H1 (cell line): Measurements from ENCODE around the gene PPARD.
"Not testable (repeated sequence)": the region's sequence is repeated elsewhere in the genome, so short reads cannot be mapped to it uniquely, and the experiment has no call there.

Source experiments
- CHD1 ChIP-seq: IDR thresholded peaks from 2 replicates; pipeline ENCODE4 v1.6.1; 2012; ENCODE audit warnings: low read depth, low read length, improper control_type of control experiment
- CHD2 ChIP-seq: IDR thresholded peaks from 2 replicates; pipeline ENCODE4 v1.6.1; 2012; ENCODE audit warnings: low read length, improper control_type of control experiment
- EP300 ChIP-seq, 2 experiments: IDR thresholded peaks; 1 replicate in 1 of 2; 2 replicates in 1 of 2; pipeline ENCODE4 v1.6.1; 2011 to 2012; ENCODE audit warnings: low read depth in 2 of 2, low read length in 2 of 2, mild to moderate bottlenecking in 2 of 2, borderline replicate concordance in 1 of 2, inconsistent platforms in 1 of 2, moderate library complexity in 1 of 2
- KDM1A ChIP-seq: fragments of 200-600, 300-600 bp; sonication (generic); IDR thresholded peaks from 2 replicates; pipeline ENCODE4 v1.7.1; 2016; ENCODE audit warnings: mild to moderate bottlenecking, low read length, borderline replicate concordance
- POLR2A ChIP-seq, 2 experiments: IDR thresholded peaks; 1 replicate in 1 of 2; 2 replicates in 1 of 2; pipeline ENCODE4 v1.6.1; 2011; ENCODE audit warnings: low read depth in 2 of 2, low read length in 2 of 2, mild to moderate bottlenecking in 2 of 2; ENCODE audit errors: control extremely low read depth in 1 of 2
- TAF1 ChIP-seq: IDR thresholded peaks from 2 replicates; pipeline ENCODE4 v1.6.1; 2011; ENCODE audit warnings: mild to moderate bottlenecking, low read depth, low read length
- TBP ChIP-seq: IDR thresholded peaks from 2 replicates; pipeline ENCODE4 v1.6.1; 2011; ENCODE audit warnings: low read depth, low read length, improper control_type of control experiment
- YY1 ChIP-seq: IDR thresholded peaks from 2 replicates; pipeline ENCODE4 v1.6.1; 2011; ENCODE audit warnings: low read depth, mild to moderate bottlenecking, low read length
- TF ChIP-seq, protein P1 (sequence below), 3 experiments: IDR thresholded peaks; 1 replicate in 2 of 3; 2 replicates in 1 of 3; pipeline versions ENCODE4 v1.5.1 to v1.6.1; 2011; ENCODE audit warnings: low read length in 3 of 3, mild to moderate bottlenecking in 3 of 3, inconsistent platforms in 2 of 3, low read depth in 1 of 3, moderate library complexity in 1 of 3; ENCODE audit not compliant: insufficient read depth in 1 of 3; ENCODE audit errors: control extremely low read depth in 1 of 3
- TF ChIP-seq, protein P2 (sequence below): IDR thresholded peaks from 2 replicates; pipeline ENCODE4 v1.6.1; 2011; ENCODE audit warnings: low read length, improper control_type of control experiment

DNA sequence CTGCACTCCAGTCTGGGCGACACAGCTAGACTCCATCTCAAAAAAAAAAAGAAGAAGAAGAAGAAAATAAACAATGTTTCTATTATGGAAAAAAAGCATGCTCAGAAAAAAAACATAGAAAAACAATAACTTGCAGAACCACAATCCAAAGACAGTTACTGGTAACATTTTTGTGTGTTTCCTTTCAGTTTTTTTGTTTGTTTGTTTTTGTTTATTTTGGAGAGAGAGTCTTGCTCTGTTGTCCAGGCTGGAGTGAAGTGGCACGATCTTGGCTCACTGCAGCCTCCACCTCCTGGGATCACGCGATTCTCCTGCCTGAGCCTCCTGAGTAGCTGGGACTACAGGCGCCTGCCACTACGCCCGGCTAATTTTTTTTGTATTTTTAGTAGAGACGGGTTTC, 13.4 kb upstream of the PPARD start:
- TF ChIP-seq, protein P1, sequence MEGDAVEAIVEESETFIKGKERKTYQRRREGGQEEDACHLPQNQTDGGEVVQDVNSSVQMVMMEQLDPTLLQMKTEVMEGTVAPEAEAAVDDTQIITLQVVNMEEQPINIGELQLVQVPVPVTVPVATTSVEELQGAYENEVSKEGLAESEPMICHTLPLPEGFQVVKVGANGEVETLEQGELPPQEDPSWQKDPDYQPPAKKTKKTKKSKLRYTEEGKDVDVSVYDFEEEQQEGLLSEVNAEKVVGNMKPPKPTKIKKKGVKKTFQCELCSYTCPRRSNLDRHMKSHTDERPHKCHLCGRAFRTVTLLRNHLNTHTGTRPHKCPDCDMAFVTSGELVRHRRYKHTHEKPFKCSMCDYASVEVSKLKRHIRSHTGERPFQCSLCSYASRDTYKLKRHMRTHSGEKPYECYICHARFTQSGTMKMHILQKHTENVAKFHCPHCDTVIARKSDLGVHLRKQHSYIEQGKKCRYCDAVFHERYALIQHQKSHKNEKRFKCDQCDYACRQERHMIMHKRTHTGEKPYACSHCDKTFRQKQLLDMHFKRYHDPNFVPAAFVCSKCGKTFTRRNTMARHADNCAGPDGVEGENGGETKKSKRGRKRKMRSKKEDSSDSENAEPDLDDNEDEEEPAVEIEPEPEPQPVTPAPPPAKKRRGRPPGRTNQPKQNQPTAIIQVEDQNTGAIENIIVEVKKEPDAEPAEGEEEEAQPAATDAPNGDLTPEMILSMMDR (IDR thresholded peaks at IDR 0.05; ENCODE audit: control extremely low read depth in 1 of 3, insufficient read depth in 1 of 3, low read depth in 1 of 3, low read length in 3 of 3), result not testable (repeated sequence)
- TF ChIP-seq CHD2; TBP; KDM1A; TAF1; POLR2A (IDR thresholded peaks at IDR 0.05; ENCODE audit: control extremely low read depth in 1 of 2, low read depth in 2 of 2, low read length in 2 of 2); EP300 (IDR thresholded peaks at IDR 0.05; ENCODE audit: borderline replicate concordance in 1 of 2, low read depth in 2 of 2, low read length in 2 of 2); YY1; CHD1: not testable (repeated sequence)
- TF ChIP-seq, protein P2, sequence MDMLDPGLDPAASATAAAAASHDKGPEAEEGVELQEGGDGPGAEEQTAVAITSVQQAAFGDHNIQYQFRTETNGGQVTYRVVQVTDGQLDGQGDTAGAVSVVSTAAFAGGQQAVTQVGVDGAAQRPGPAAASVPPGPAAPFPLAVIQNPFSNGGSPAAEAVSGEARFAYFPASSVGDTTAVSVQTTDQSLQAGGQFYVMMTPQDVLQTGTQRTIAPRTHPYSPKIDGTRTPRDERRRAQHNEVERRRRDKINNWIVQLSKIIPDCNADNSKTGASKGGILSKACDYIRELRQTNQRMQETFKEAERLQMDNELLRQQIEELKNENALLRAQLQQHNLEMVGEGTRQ, result not testable (repeated sequence)
